GM20000 (cell line): ENCODE measurements around the gene FHIT.

Experiments
- DNase-seq: peaks from one replicate; pipeline ENCODE4 v3.0.0; 2012; ENCODE audit warnings: low spot score
- CTCF ChIP-seq: IDR thresholded peaks from 2 replicates; pipeline ENCODE4 v1.5.1; 2012; ENCODE audit warnings: mild to moderate bottlenecking, control low read depth; ENCODE audit errors: extremely low read depth, missing control alignments

Gene FHIT

GRCh38 chr3:60956729-60957128 is 294.5 kb downstream of the FHIT start:
- DNase-seq = no peak
- no peak for TF ChIP-seq CTCF

GRCh38 chr3:60955034-60955433 is 296.2 kb downstream of the FHIT start:
- no peak for TF ChIP-seq CTCF
- DNase-seq = no peak

GRCh38 chr3:60954048-60954447 is 297.2 kb downstream of the FHIT start:
- TF ChIP-seq CTCF = no peak
- DNase-seq = no peak

- no peak for TF ChIP-seq CTCF
- DNase-seq = no peak
Observed at GRCh38 chr3:60953351-60953750, 297.9 kb downstream of the FHIT start.

- no peak for TF ChIP-seq CTCF
- no peak for DNase-seq
Observed at GRCh38 chr3:60952055-60952454, 299.2 kb downstream of the FHIT start.

- DNase-seq = no peak
- TF ChIP-seq CTCF = no peak
Observed at GRCh38 chr3:60949146-60949545, 302.1 kb downstream of the FHIT start.

- no peak for DNase-seq
- TF ChIP-seq CTCF = no peak
Observed at GRCh38 chr3:60948488-60948887, 302.8 kb downstream of the FHIT start.
